RWPE2 (cell line): ENCODE data around the gene PTGER1.

ENCODE experiments used
- ATAC-seq: fragments of 200-7000 bp; cut with Tn5 transposase; 3 replicates; pipeline ENCODE4 v1.9.1; 2021; ENCODE audit warnings: low read depth
- DNase-seq: peaks from one replicate; pipeline ENCODE4 v3.0.0-alpha.2; 2020; ENCODE audit warnings: low spot score
- H3K27ac ChIP-seq: fragments of 450-650 bp; 2 replicates; pipeline ENCODE4 v1.5.1; 2017; ENCODE audit warnings: mild to moderate bottlenecking; ENCODE audit not compliant: poor library complexity, severe bottlenecking
- H3K27me3 ChIP-seq: fragments of 250-450 bp; sonication (Bioruptor Pico); 2 replicates; pipeline ENCODE4 v1.5.1; 2021; ENCODE audit warnings: mild to moderate bottlenecking, moderate library complexity; ENCODE audit not compliant: insufficient read depth, poor library complexity, severe bottlenecking
- H3K36me3 ChIP-seq: fragments of 250-450 bp; sonication (Bioruptor Pico); 2 replicates; pipeline ENCODE4 v1.5.1; 2020; ENCODE audit warnings: low read depth, mild to moderate bottlenecking, moderate library complexity
- H3K4me1 ChIP-seq: fragments of 250-450 bp; sonication (Bioruptor Pico); 2 replicates; pipeline ENCODE4 v1.5.1; 2021; ENCODE audit warnings: mild to moderate bottlenecking, moderate library complexity; ENCODE audit not compliant: insufficient read depth, poor library complexity, severe bottlenecking
- H3K4me3 ChIP-seq: fragments of 250-450 bp; sonication (Bioruptor Pico); 2 replicates; pipeline ENCODE4 v1.5.1; 2021; ENCODE audit warnings: mild to moderate bottlenecking, moderate library complexity; ENCODE audit not compliant: severe bottlenecking
- H3K9me3 ChIP-seq: fragments of 250-450 bp; sonication (Bioruptor Pico); 2 replicates; pipeline ENCODE4 v1.5.1; 2021; ENCODE audit warnings: mild to moderate bottlenecking, moderate library complexity; ENCODE audit not compliant: severe bottlenecking
- CTCF ChIP-seq: fragments of 450-650 bp; IDR thresholded peaks from one replicate; pipeline ENCODE4 v1.5.1; 2017; ENCODE audit warnings: mild to moderate bottlenecking, moderate library complexity; ENCODE audit not compliant: poor library complexity, severe bottlenecking

PTGER1 gene

GRCh38 chr19:14479309-14479974 lies 4.3 kb upstream of the PTGER1 start:
- Histone ChIP-seq H3K36me3 (peaks cover 65% of the 10 kb centered on the region), H3K4me3 (no peak overlapping the region), H3K27ac (no peak overlapping the region), H3K4me1 (peaks cover 16% of the 10 kb centered on the region), H3K9me3 (no peaks in the 10 kb centered on the region), H3K27me3 (no peaks in the 10 kb centered on the region)
- ATAC-seq (no peak), DNase-seq (no peak)
- no peak for TF ChIP-seq CTCF

- Histone ChIP-seq H3K4me1 (peaks cover 16% of the 10 kb centered on the region), H3K36me3 (peaks cover 55% of the 10 kb centered on the region), H3K27ac (no peak overlapping the region), H3K27me3 (no peaks in the 10 kb centered on the region), H3K4me3 (no peak overlapping the region), H3K9me3 (no peaks in the 10 kb centered on the region)
- no peak for TF ChIP-seq CTCF
- DNase-seq (no peak), ATAC-seq (no peak)
Observed at GRCh38 chr19:14478113-14478545, 3.0 kb upstream of the PTGER1 start.

- Histone ChIP-seq H3K4me3 (no peak overlapping the region), H3K27me3 (no peaks in the 10 kb centered on the region), H3K36me3 (peaks cover 50% of the 10 kb centered on the region), H3K27ac (peak overlapping the region; percentile 54), H3K4me1 (peaks cover 16% of the 10 kb centered on the region), H3K9me3 (no peaks in the 10 kb centered on the region)
- DNase-seq (no peak), ATAC-seq (no peak)
- no peak for TF ChIP-seq CTCF
Observed at GRCh38 chr19:14477418-14478112, 2.4 kb upstream of the PTGER1 start.

GRCh38 chr19:14476673-14477401 lies 1.7 kb upstream of the PTGER1 start:
- ATAC-seq (peak; percentile 78), DNase-seq (peak; percentile 92)
- Histone ChIP-seq H3K27ac (peak overlapping the region; percentile 54), H3K9me3 (no peaks in the 10 kb centered on the region), H3K4me1 (peaks cover 16% of the 10 kb centered on the region), H3K27me3 (no peaks in the 10 kb centered on the region), H3K36me3 (peaks cover 42% of the 10 kb centered on the region), H3K4me3 (no peak overlapping the region)
- no peak for TF ChIP-seq CTCF

- Histone ChIP-seq H3K27ac (peak overlapping the region; percentile 54), H3K4me3 (no peak overlapping the region), H3K4me1 (peaks cover 16% of the 10 kb centered on the region), H3K27me3 (no peaks in the 10 kb centered on the region), H3K9me3 (no peaks in the 10 kb centered on the region), H3K36me3 (peaks cover 40% of the 10 kb centered on the region)
- TF ChIP-seq CTCF: no peak
- DNase-seq (peak; percentile 72), ATAC-seq (no peak)
Observed at GRCh38 chr19:14476327-14476672, 1.1 kb upstream of the PTGER1 start.
